GM18498 (cell line): Measurements from ENCODE around the gene SHMT1.
"Not testable (repeated sequence)": the region's sequence is repeated elsewhere in the genome, so short reads cannot be mapped to it uniquely, and the experiment has no call there.

ENCODE experiments used
- ATAC-seq: cut with Tn5 transposase; IDR thresholded peaks from one replicate; pipeline ENCODE4 v1.9.1; 2021; ENCODE audit warnings: mild to moderate bottlenecking, moderate library complexity; ENCODE audit not compliant: unreplicated experiment

The SHMT1 gene

GRCh38 chr17:18363101-18364049, at the start of gene SHMT1:
Gene SHMT1, minus strand, starts transcription at chr17:18363550. Its CDS starts 7,569 bp downstream, at chr17:18355981.
- peak; percentile 97 for ATAC-seq

GRCh38 chr17:18412001-18412538, 48.7 kb upstream of the SHMT1 start:
- peak; percentile 95 for ATAC-seq

GRCh38 chr17:18411377-18411864, 48.1 kb upstream of the SHMT1 start:
- peak; percentile 22 for ATAC-seq

GRCh38 chr17:18410736-18411135, 47.4 kb upstream of the SHMT1 start:
- not testable (repeated sequence) for ATAC-seq

- ATAC-seq = not testable (repeated sequence)
Measured at GRCh38 chr17:18409321-18409720, 46.0 kb upstream of the SHMT1 start.

- not testable (repeated sequence) for ATAC-seq
Measured at GRCh38 chr17:18408906-18409305, 45.6 kb upstream of the SHMT1 start.

GRCh38 chr17:18403604-18404003, 40.3 kb upstream of the SHMT1 start:
- ATAC-seq = peak; percentile 88

- not testable (repeated sequence) for ATAC-seq
Measured at GRCh38 chr17:18403166-18403565, 39.8 kb upstream of the SHMT1 start.

- ATAC-seq = not testable (repeated sequence)
Measured at GRCh38 chr17:18401872-18402590, 38.7 kb upstream of the SHMT1 start.

- ATAC-seq = not testable (repeated sequence)
Measured at GRCh38 chr17:18388728-18389127, 25.4 kb upstream of the SHMT1 start.

- not testable (repeated sequence) for ATAC-seq
Measured at GRCh38 chr17:18388266-18388665, 24.9 kb upstream of the SHMT1 start.

- not testable (repeated sequence) for ATAC-seq
Measured at GRCh38 chr17:18387583-18387982, 24.2 kb upstream of the SHMT1 start.

GRCh38 chr17:18384271-18384670, 20.9 kb upstream of the SHMT1 start:
- not testable (repeated sequence) for ATAC-seq

GRCh38 chr17:18383079-18383481, 19.7 kb upstream of the SHMT1 start:
- not testable (repeated sequence) for ATAC-seq

- no peak for ATAC-seq
Measured at GRCh38 chr17:18382441-18383078, 19.2 kb upstream of the SHMT1 start.

GRCh38 chr17:18381953-18382245, 18.5 kb upstream of the SHMT1 start:
- ATAC-seq = no peak

GRCh38 chr17:18381158-18381952, 18.0 kb upstream of the SHMT1 start:
- no peak for ATAC-seq

GRCh38 chr17:18380471-18381157, 17.3 kb upstream of the SHMT1 start:
- ATAC-seq = no peak
